ENCODE results near the gene CCDC150.
A peak's percentile ranks its signal among the peaks of the same experiment; 100 is the strongest.
"Not testable (repeated sequence)": the region's sequence is repeated elsewhere in the genome, so short reads cannot be mapped to it uniquely, and the experiment has no call there.

Gene CCDC150

GRCh38 chr2:196601430-196602306 is 37.8 kb upstream of the CCDC150 start:
- H3K9me3 ChIP-seq: no peaks in the 10 kb centered on the region
- H3K4me3 ChIP-seq: no peak overlapping the region
- no peaks in the 10 kb centered on the region for H3K36me3 ChIP-seq
- TF ChIP-seq CTCF (IDR thresholded peaks at IDR 0.05): no peak
- peak overlapping the region in 1 of 2 donors; percentile 11 for H3K27ac ChIP-seq
- peaks cover 0 to 12% (median 7%) of the 10 kb centered on the region in 4 donors for H3K4me1 ChIP-seq
- DNase-seq: peak; percentile 44 to 78
- no peaks in the 10 kb centered on the region for H3K27me3 ChIP-seq
- intact Hi-C loops (cut with DNase I; ENCODE audit: low total_unique reads): no loop called here

- H3K27me3 ChIP-seq: no peaks in the 10 kb centered on the region
- intact Hi-C loops (cut with DNase I; ENCODE audit: low total_unique reads): no loop called here
- TF ChIP-seq CTCF (IDR thresholded peaks at IDR 0.05): no peak
These were observed 35.3 kb upstream of the CCDC150 start for GRCh38 chr2:196604196-196604595.

GRCh38 chr2:196606516-196606915 is 33.0 kb upstream of the CCDC150 start:
- no peak for DNase-seq
- no peak for TF ChIP-seq CTCF (IDR thresholded peaks at IDR 0.05)
- Histone ChIP-seq H3K9me3 (no peaks in the 10 kb centered on the region), H3K27me3 (no peaks in the 10 kb centered on the region), H3K4me1 (peaks cover 0 to 5% (median 5%) of the 10 kb centered on the region in 4 donors), H3K36me3 (no peaks in the 10 kb centered on the region), H3K4me3 (no peak overlapping the region), H3K27ac (no peak overlapping the region)
- intact Hi-C loops (cut with DNase I; ENCODE audit: low total_unique reads): no loop called here

More at GRCh38 chr2:196604196-196604595, 35.3 kb upstream of the CCDC150 start:
- Histone ChIP-seq H3K27ac (no peak overlapping the region), H3K9me3 (no peaks in the 10 kb centered on the region), H3K36me3 (no peaks in the 10 kb centered on the region), H3K4me1 (peaks cover 0 to 12% (median 7%) of the 10 kb centered on the region in 4 donors), H3K4me3 (no peak overlapping the region)
- no peak for DNase-seq

GRCh38 chr2:196607073-196607472 is 32.4 kb upstream of the CCDC150 start:
- H3K4me1 ChIP-seq: no peaks in the 10 kb centered on the region
- H3K9me3 ChIP-seq: no peaks in the 10 kb centered on the region
- H3K36me3 ChIP-seq: no peaks in the 10 kb centered on the region
- no peak for DNase-seq
- no peaks in the 10 kb centered on the region for H3K27me3 ChIP-seq
- intact Hi-C loops (cut with DNase I; ENCODE audit: low total_unique reads): no loop called here
- H3K27ac ChIP-seq: no peak overlapping the region
- TF ChIP-seq CTCF (IDR thresholded peaks at IDR 0.05): no peak
- H3K4me3 ChIP-seq: no peak overlapping the region

- DNase-seq; intact Hi-C loops (cut with DNase I; ENCODE audit: low total_unique reads); H3K27ac ChIP-seq; H3K36me3 ChIP-seq; H3K27me3 ChIP-seq; H3K9me3 ChIP-seq; H3K4me3 ChIP-seq; H3K4me1 ChIP-seq: not testable (repeated sequence)
These were observed 31.6 kb upstream of the CCDC150 start for GRCh38 chr2:196607896-196608295.

GRCh38 chr2:196609806-196610205 is 29.7 kb upstream of the CCDC150 start:
- intact Hi-C loops (cut with DNase I; ENCODE audit: low total_unique reads): no loop called here
- Histone ChIP-seq H3K27me3 (no peaks in the 10 kb centered on the region), H3K27ac (no peak overlapping the region), H3K36me3 (no peaks in the 10 kb centered on the region), H3K4me1 (no peaks in the 10 kb centered on the region), H3K4me3 (no peak overlapping the region), H3K9me3 (no peaks in the 10 kb centered on the region)
- no peak for DNase-seq
- TF ChIP-seq CTCF (IDR thresholded peaks at IDR 0.05): no peak
